Measurements from ENCODE around the gene PYROXD2.

PYROXD2 gene

GRCh38 chr10:98435178-98435577 is 20.2 kb upstream of the PYROXD2 start:
- FAIRE-seq (no peak), DNase-seq (ENCODE audit: low spot score) (no peak)

- FAIRE-seq (peak; percentile 86), DNase-seq (ENCODE audit: low spot score) (peak; percentile 60)
These were observed 19.1 kb upstream of the PYROXD2 start for GRCh38 chr10:98433881-98434732.

DNA sequence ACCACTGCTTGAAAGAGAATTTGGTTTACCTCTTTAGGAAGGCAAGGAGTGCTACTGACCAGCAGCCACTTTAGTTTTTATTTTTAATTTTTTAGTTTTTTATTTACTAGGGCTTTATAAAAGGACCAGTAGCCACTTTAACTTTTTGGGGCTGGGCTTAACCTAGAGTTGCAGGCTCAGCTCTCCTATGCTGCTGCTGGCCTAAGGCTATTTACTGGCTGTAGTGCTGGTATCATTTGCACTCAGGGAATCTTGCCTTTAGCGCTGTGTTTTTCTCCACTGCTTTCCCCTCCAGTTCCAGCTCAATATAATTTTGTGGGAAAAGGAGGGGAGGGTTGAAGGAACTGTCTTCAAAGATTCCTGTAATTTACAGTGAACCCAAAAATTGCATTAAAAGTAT is 18.4 kb upstream of the PYROXD2 start:
- FAIRE-seq, result no peak
- no peak for DNase-seq (ENCODE audit: low spot score)

- no peak for FAIRE-seq
- DNase-seq (ENCODE audit: low spot score), result no peak
These were observed 17.3 kb upstream of the PYROXD2 start for GRCh38 chr10:98432330-98432729.

- FAIRE-seq, result no peak
- DNase-seq (ENCODE audit: low spot score), result no peak
These were observed 16.0 kb upstream of the PYROXD2 start for GRCh38 chr10:98431016-98431415.

DNA sequence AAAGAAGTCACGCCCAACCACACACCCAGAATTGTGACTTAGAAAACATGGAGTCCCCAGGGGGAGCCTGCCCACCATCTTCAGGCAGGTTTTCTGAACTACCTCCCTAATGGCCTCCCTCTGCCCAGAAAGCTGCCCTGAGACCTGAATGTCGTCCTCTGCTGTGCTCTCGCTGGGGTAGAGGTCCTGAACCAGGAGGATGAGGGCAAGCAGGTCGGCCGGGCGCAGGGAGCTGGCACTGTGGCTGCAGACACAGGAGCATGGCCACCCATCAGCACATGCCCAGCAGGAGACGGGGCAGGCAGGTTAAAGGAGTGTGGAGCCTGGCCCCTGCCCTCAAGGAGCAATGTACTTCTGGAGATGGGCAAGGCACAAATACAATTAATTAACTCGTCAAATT is 15.4 kb upstream of the PYROXD2 start:
- FAIRE-seq, result no peak
- DNase-seq (ENCODE audit: low spot score), result no peak

DNA sequence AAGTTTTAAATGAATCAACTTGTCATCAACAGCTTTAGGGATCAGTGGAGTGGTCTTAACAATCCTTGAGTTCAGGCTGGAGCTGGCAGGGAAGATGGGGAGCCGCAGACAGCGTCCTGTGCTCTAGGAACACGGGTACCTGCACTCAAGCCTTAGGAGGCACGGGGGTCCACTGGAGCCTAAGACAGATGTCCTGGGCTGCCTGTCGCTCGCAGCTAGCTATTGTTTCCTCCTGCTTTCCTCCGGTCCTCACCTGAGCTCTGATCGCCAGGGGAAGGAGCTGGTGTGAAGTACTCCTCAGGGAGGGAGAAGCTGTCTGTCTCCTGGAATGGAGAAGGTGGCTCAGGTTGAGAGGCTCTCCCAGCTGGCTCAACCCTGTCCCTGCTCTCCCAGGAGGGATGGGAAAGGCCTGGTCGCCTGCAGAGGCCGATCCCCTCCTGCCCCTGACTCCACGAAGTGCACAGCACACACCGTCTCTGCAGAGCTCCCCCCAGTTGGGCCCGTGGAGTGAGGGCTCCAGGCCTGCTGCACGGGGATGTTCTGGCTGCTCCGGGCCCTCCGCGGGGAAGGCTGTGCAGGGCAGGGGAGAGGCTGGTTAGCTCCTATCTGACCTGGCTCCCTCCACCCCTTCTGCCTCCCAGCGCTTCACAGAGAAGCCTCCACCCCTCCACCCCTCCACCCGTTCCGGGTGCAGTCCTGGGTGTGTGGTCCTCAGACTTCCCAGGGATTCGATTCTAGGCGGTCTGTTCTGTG is 14.5 kb upstream of the PYROXD2 start:
- no peak for DNase-seq (ENCODE audit: low spot score)
- FAIRE-seq, result no peak

DNA sequence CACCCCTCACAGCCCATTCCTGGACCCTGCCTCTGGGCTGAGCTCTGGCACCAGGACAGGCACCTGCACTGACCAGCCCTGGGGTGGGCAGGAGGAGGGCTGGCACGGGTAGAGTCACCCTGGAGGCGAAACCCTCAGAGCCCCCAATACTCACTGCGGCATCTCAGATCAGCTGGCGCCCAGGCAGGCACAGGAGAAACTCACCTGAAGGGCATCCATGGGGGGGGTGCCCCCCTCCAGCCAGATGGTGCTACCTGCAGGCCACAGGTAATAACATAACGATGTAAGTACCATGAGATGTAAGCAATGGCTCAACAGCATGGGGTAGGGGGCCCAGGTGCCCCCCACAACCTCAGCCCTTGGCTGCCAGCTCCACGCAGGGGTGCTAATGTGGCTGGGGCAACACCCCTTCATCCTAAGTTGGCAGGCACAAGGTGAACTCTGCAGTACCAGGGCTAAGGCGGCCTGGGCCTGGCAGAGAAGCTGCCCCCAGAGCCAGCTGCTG is 12.1 kb upstream of the PYROXD2 start:
- FAIRE-seq (no peak), DNase-seq (ENCODE audit: low spot score) (no peak)

- FAIRE-seq (peak; percentile 65), DNase-seq (ENCODE audit: low spot score) (peak; percentile 62)
These were observed 10.8 kb upstream of the PYROXD2 start for GRCh38 chr10:98425511-98426352.

DNA sequence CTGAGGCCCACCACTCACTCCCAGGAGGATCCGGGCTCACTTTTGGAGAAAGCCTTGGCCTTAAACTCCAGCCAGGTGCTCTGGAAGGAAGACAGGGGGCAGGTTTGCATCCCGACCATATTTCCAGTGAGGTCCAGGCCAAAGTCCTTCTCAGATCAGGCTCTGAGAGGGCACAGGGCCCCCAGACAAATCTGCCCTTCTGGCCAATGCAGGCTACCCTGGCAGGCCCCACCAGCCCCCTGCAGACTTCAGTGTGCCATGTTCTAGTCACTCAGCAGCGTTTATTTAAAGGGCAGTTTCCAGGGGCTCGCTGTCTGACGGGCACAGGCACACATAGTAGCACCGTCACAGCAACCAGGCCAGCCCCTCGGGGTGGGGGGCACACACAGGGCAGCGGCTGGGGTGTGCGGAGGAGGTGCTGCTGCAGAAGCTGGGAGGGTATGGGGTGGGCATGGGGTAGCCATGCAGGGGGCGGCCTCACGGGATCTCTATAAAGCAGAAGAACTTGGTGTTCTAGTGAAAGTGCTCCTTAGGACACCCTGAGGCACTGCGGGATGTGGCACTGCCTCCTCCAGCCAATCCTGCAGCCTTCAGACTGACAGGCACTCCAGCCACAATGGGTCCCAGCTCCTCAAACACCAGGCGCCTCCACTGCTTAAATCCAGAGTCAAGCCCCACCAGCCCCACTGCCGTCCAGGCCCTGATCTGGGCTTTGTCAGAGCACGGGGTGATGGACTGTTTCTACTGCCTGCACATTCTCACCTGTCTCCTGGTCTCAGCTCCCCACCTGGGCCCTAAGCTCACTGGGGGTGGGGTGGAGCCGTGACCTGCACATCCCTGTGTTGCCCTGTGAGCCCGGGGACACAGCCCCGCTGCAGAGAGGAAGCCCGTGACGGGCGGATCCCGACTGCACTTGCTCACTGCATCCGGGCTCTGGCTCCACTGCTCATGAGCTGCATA is 9.6 kb upstream of the PYROXD2 start:
- DNase-seq (ENCODE audit: low spot score) (no peak), FAIRE-seq (no peak)

DNA sequence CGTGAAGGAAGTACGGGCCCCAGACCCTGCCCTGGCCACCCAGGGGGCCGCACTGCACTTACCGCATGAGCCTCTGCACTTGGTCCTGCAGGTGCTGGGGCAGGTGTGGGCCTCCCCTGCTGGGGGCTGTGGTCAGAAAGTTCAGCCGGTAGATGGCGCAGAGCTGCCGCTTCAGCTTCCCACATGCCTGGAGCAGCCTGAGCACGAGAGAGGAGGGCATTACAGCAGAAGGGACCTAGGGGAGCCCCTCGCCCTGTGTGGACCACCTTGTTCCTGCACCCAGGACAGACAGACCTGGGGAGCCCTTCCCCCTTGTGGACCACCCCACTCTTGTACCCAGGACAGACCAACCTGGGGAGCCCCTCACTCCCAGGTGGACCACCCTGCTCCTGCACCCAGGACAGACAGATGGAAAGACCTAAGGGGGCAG is 8.7 kb upstream of the PYROXD2 start:
- DNase-seq (ENCODE audit: low spot score) (no peak), FAIRE-seq (no peak)

- DNase-seq (ENCODE audit: low spot score) (no peak), FAIRE-seq (no peak)
These were observed 7.2 kb upstream of the PYROXD2 start for GRCh38 chr10:98422182-98422581.

GRCh38 chr10:98420786-98421185 is 5.8 kb upstream of the PYROXD2 start:
- DNase-seq (ENCODE audit: low spot score) (no peak), FAIRE-seq (no peak)

DNA sequence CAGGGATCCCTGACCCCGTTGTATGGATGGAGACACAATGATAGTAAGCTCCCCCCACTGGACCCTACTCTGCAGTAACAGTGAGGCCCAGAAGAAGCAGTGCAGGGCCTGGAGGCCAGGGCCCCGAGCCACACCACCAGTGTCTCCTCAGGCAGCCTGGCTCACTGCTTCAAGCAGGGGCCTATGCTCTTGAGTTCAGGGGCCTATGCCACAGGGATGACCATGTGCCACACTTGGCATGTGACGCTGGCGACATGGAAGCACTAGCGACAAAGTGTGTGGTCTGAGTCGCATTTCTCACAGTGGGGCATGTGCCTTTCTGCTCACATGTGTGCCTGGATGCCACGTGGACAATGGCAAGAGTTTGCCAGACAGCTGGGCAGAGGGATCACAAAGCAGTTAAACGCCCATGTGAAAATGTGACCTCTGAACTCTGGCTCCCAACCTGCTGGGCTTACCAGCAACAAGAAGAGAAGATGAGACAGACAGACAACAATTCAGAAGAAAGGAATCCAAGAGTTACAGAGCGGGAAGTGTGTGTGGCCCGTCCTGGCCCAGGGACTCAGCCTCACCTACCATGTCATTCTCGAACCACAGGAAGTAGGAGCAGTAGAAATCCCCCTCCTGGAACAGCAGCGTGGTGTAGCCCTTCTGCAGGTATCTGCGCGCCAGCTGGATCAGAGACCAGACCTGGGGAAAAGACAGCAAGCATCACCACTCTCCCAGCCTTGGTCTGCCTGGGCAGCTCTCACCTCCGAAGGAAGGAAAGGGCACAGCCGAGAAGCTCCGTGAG is 4.7 kb upstream of the PYROXD2 start:
- FAIRE-seq (no peak), DNase-seq (ENCODE audit: low spot score) (no peak)

DNA sequence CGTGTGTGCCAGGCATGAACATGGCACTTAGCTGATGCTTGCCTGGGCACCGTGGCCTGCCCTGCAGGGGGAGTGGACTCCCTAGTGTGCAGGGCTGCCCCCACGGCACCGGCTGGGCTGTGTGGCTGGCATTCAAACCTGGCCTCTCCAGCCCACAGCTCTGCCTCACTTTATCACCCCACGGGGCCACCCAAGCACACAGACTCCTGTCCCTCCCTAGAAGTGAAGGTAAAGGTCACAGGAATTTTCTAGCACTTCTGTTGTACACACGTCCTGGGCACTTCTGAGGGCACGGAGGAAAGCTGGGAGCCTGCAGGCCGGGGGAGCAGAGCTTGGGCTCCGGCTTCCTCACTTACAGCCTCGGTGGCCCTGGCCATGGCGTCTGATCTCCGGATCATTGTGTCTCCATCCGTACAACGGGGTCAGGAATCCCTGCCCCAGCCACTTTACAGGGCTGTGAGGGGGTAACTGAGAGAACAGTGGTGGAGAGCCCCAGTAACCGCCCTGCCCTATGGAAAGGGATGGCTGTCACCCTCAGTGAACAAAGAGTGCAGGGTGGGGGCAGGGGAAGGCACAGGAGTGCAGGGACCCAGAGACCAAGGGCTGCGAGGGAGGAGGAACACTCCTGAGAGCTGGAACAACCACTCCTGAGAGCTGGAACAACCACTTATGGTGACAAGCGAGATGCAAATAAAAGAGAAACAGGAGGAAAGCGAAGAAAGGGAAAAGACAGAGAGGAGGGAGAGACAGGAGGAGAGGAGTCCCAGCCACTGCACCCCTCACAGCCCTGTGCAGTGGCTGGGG is 3.9 kb upstream of the PYROXD2 start:
- FAIRE-seq (no peak), DNase-seq (ENCODE audit: low spot score) (no peak)

DNA sequence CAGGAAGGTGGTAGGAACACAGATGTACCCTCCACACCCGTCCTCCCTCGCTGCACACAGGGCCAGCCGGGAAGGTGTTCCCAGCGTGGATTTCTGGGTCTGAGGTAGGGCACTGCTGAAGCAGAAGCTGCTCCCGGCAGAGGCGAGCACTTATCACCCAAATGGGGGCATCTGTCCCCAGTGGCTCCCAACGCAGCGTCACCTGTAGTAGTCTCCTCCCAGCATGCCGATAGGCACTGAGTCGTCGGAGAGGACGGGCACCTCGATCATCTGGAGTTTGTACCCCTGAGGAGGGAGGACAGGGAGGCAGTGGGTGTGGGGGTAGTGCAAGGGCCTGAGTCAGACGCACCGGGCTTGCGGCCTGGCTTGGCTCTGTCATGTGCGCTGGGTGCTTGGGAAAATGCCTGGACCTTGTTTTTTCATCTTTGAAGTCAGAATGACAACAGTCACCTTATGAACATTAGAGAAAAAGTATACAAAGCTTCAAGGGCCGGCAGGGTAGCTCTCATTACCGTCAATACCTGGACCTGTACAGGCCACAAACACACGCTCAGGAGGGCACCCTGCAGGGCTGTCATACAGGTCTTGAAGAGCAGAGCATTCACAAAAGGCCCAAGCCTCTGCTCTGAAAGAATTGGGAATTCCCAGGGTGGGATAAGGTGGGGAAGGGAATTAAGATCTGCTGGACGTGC is 3.1 kb upstream of the PYROXD2 start:
- FAIRE-seq (no peak), DNase-seq (ENCODE audit: low spot score) (no peak)

DNA sequence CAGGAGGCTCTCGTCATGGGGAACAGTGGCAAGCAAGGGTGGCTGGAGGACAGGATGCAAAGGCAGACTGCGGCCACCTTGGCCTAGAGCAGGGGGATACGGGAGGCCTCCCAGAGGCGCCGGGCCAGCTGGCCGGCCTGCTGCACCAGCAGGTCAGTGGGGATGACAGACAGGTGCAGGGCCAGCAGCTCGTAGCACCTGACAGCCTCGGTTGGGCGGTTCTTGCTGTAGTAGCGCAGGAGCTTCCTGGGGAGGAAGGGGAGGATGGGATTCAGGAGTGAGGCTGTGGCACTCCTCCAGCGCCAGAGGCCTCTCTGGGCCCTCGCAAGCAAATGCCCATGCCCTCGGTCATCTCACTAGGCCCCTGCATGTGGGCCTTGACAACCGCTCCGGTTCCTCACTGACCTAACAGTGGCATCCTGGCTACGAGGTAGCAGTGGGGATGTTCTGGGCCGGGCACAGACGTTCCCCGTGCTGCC is 2.5 kb upstream of the PYROXD2 start:
- DNase-seq (ENCODE audit: low spot score) (no peak), FAIRE-seq (no peak)
